H9 (cell line): ENCODE results near the gene SLC6A2. TPM values are rescaled to one million over a fixed set of nuclear protein-coding genes. Genes with fewer than 3 reads are reported as not detected.
A peak's percentile ranks its signal among the peaks of the same experiment; 100 is the strongest.

Source experiments
- DNase-seq: peaks from one replicate; pipeline ENCODE4 v3.0.0-alpha.2; 2017
- H2AFZ ChIP-seq: one replicate; pipeline ENCODE4 v1.6.1; 2013; ENCODE audit warnings: mild to moderate bottlenecking, low read length, control low read depth, moderate library complexity
- H2AK5ac ChIP-seq: 2 replicates; pipeline ENCODE4 v1.6.1; 2013; ENCODE audit warnings: low read length, control low read depth, mixed read lengths; ENCODE audit not compliant: insufficient read length
- H2BK120ac ChIP-seq: one replicate; pipeline ENCODE4 v1.6.1; 2013; ENCODE audit warnings: low read depth, mild to moderate bottlenecking, low read length, control low read depth, inconsistent platforms; ENCODE audit not compliant: poor library complexity, severe bottlenecking
- H2BK12ac ChIP-seq: 2 replicates; pipeline ENCODE4 v1.6.1; 2013; ENCODE audit warnings: low read length, control low read depth, mixed read lengths, low read depth; ENCODE audit not compliant: insufficient read length
- H2BK15ac ChIP-seq: 2 replicates; pipeline ENCODE4 v1.6.1; 2013; ENCODE audit warnings: low read depth, low read length, control low read depth
- H2BK20ac ChIP-seq: one replicate; pipeline ENCODE4 v1.6.1; 2013; ENCODE audit warnings: low read depth, mild to moderate bottlenecking, low read length, control low read depth, inconsistent platforms; ENCODE audit not compliant: poor library complexity, severe bottlenecking
- H2BK5ac ChIP-seq: 2 replicates; pipeline ENCODE4 v1.6.1; 2013; ENCODE audit warnings: low read length, control low read depth, mixed read lengths; ENCODE audit not compliant: insufficient read length
- H3K14ac ChIP-seq: 2 replicates; pipeline ENCODE4 v1.6.1; 2013; ENCODE audit warnings: low read length, control low read depth; ENCODE audit not compliant: insufficient read depth
- H3K18ac ChIP-seq: 2 replicates; pipeline ENCODE4 v1.6.1; 2013; ENCODE audit warnings: low read depth, mild to moderate bottlenecking, mixed read lengths, low read length, control low read depth; ENCODE audit not compliant: insufficient read length
- H3K23ac ChIP-seq: 2 replicates; pipeline ENCODE4 v1.6.1; 2013; ENCODE audit warnings: low read length, control low read depth, mixed read lengths, low read depth; ENCODE audit not compliant: insufficient read length
- H3K23me2 ChIP-seq: 2 replicates; pipeline ENCODE4 v1.6.1; 2013; ENCODE audit warnings: low read depth, mild to moderate bottlenecking, mixed read lengths, low read length, control low read depth; ENCODE audit not compliant: insufficient read length, poor library complexity, severe bottlenecking
- H3K27ac ChIP-seq: 2 replicates; pipeline ENCODE4 v1.5.1; 2013; ENCODE audit warnings: low read length, control low read depth, mixed read lengths, low read depth; ENCODE audit not compliant: insufficient read length
- H3K27me3 ChIP-seq: 2 replicates; pipeline ENCODE4 v1.6.1; 2013; ENCODE audit warnings: low read length, control low read depth, inconsistent platforms; ENCODE audit not compliant: insufficient read depth
- H3K4ac ChIP-seq: 2 replicates; pipeline ENCODE4 v1.6.1; 2013; ENCODE audit warnings: low read depth, mild to moderate bottlenecking, control low read depth, inconsistent platforms, low read length, moderate library complexity
- H3K4me1 ChIP-seq: 2 replicates; pipeline ENCODE4 v1.6.1; 2013; ENCODE audit warnings: low read length, control low read depth, inconsistent platforms; ENCODE audit not compliant: insufficient read depth
- H3K4me2 ChIP-seq: 2 replicates; pipeline ENCODE4 v1.6.1; 2013; ENCODE audit warnings: low read length, control low read depth, mixed read lengths; ENCODE audit not compliant: insufficient read length, insufficient read depth
- H3K56ac ChIP-seq: 2 replicates; pipeline ENCODE4 v1.6.1; 2013; ENCODE audit warnings: low read depth, mild to moderate bottlenecking, mixed read lengths, low read length, control low read depth; ENCODE audit not compliant: insufficient read length
- H3K79me1 ChIP-seq: 2 replicates; pipeline ENCODE4 v1.6.1; 2013; ENCODE audit warnings: low read depth, mild to moderate bottlenecking, moderate library complexity, low read length, control low read depth, inconsistent platforms; ENCODE audit not compliant: insufficient read depth, poor library complexity, severe bottlenecking
- H3K79me2 ChIP-seq: 2 replicates; pipeline ENCODE4 v1.6.1; 2013; ENCODE audit warnings: low read length, control low read depth, inconsistent platforms; ENCODE audit not compliant: insufficient read depth
- H3K9ac ChIP-seq: 2 replicates; pipeline ENCODE4 v1.6.1; 2013; ENCODE audit warnings: low read length, control low read depth, mixed read lengths; ENCODE audit not compliant: insufficient read length; ENCODE audit errors: extremely low read depth
- H3K9me3 ChIP-seq: one replicate; pipeline ENCODE4 v1.6.1; 2013; ENCODE audit warnings: low read depth, low read length, inconsistent platforms; ENCODE audit not compliant: control insufficient read depth
- H3T11ph ChIP-seq: one replicate; pipeline ENCODE4 v1.6.1; 2013; ENCODE audit warnings: mild to moderate bottlenecking, low read length, control low read depth, inconsistent platforms
- H4K20me1 ChIP-seq: one replicate; pipeline ENCODE4 v1.6.1; 2013; ENCODE audit not compliant: control insufficient read depth, insufficient read length, insufficient read depth
- H4K5ac ChIP-seq: 2 replicates; pipeline ENCODE4 v1.6.1; 2013; ENCODE audit warnings: low read depth, mild to moderate bottlenecking, mixed read lengths, low read length, control low read depth; ENCODE audit not compliant: insufficient read length
- H4K8ac ChIP-seq: replicated peaks from 2 replicates; pipeline ENCODE4 v1.6.1; 2013; ENCODE audit warnings: low read length, control low read depth, mixed read lengths, low read depth; ENCODE audit not compliant: insufficient read length
- H4K91ac ChIP-seq: 2 replicates; pipeline ENCODE4 v1.6.1; 2013; ENCODE audit warnings: low read depth, mild to moderate bottlenecking, moderate library complexity, mixed read lengths, low read length, control low read depth; ENCODE audit not compliant: insufficient read length
- H3K27ac Mint-ChIP-seq, 3 experiments: 2 replicates in 2 of 3; 3 replicates in 1 of 3; pipeline ENCODE4 v1.8.0; 2020 to 2021; ENCODE audit warnings: mixed read lengths in 3 of 3, mild to moderate bottlenecking in 1 of 3, moderate library complexity in 1 of 3
- H3K27me3 Mint-ChIP-seq: 2 replicates; pipeline ENCODE4 v1.8.0; 2021; ENCODE audit warnings: low read depth, mild to moderate bottlenecking, moderate library complexity, mixed read lengths
- H3K36me3 Mint-ChIP-seq, 3 experiments: 2 replicates in 2 of 3; 3 replicates in 1 of 3; pipeline ENCODE4 v1.8.0; 2020 to 2021; ENCODE audit warnings: low read depth in 3 of 3, mixed read lengths in 3 of 3; ENCODE audit not compliant: insufficient read depth in 1 of 3
- H3K4me1 Mint-ChIP-seq, 2 experiments: 2 replicates each; pipeline ENCODE4 v1.8.0; 2020; ENCODE audit warnings: mixed read lengths in 2 of 2
- H3K4me3 Mint-ChIP-seq, 2 experiments: 2 replicates in 1 of 2; 3 replicates in 1 of 2; pipeline ENCODE4 v1.8.0; 2020 to 2021; ENCODE audit warnings: mild to moderate bottlenecking in 2 of 2, mixed read lengths in 2 of 2, moderate library complexity in 1 of 2
- H3K9me3 Mint-ChIP-seq, 2 experiments: 2 replicates in 1 of 2; 3 replicates in 1 of 2; pipeline ENCODE4 v1.8.0; 2020; ENCODE audit warnings: mild to moderate bottlenecking in 2 of 2, mixed read lengths in 2 of 2, moderate library complexity in 1 of 2
- WGBS: extraction: QIAGEN DNeasy Blood & Tissue Kit; methylation state at CpG from one replicate; pipeline ENCODE4 v1.1.7; 2013; ENCODE audit warnings: missing lambda C conversion rate, low lambda C conversion rate, mixed read lengths; ENCODE audit not compliant: insufficient read length; ENCODE audit errors: extremely low coverage; 5-methylcytosine and 5-hydroxymethylcytosine counted together
- total RNA-seq: library from RNA; stranded (reverse); gene quantifications from 2 replicates; pipeline ENCODE4 v1.2.1, GENCODE V29; 2021
- TF ChIP-seq, protein P1 (sequence below): fragments of 200-600 bp; sonication (generic); conservative IDR thresholded peaks from 3 replicates; pipeline ENCODE4 v1.8.0; 2021; ENCODE audit warnings: antibody characterized with exemption, mild to moderate bottlenecking

SLC6A2 gene
- total RNA-seq, 1 experiment from 2014 or later = 0.24 TPM

DNA sequence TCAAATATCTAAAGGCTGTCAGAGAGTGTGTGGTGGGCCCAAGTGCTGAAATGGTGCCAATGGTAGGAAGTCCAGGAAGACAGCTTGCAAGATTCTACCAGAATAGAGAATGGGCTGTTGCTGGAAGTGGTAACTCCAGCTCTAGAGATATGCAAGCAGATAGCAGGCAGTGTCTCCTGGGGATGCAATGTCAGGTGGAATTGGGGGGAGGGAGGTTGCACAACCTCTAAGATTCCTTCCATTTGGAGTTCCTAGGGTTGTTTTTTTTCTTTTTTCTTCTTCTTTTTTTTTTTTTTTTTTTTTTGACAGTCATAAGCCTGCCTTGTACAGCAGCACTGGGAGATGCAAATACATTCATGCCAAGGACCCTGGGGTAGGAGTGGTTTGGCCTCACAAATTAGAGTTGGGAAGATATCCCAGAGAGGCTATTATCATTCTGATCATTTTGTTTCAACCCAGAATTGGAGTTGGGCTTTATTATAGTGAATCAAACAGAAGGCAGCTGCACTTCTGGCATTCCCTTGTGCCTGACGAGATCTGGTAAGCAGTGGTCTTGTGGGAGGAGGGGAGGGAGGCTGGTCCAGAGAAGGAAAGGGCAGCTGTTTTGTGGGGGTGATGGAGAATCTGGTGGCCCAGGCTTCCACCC lies 51.1 kb downstream of the SLC6A2 start:
- Mint-ChIP-seq H3K4me3 (no peak overlapping the region), H3K27ac (0 out of 7 replicates have a peak overlapping the region, but pooled peaks of 1 of the 3 experiments have one; percentile 15), H3K9me3 (no peaks in the 10 kb centered on the region; a peak in 1 of 5 replicates), H3K36me3 (no peaks in the 10 kb centered on the region), H3K27me3 (peaks cover 16% of the 10 kb centered on the region), H3K4me1 (peaks cover 0 to 4% of the 10 kb centered on the region in 2 experiments)
- H2BK15ac ChIP-seq = no peak overlapping the region
- H4K5ac ChIP-seq = no peak overlapping the region
- no peak overlapping the region for H3K18ac ChIP-seq
- H3K4me2 ChIP-seq = no peak overlapping the region
- H2BK12ac ChIP-seq = no peak overlapping the region
- no peak overlapping the region for H4K8ac ChIP-seq
- TF ChIP-seq, protein P1, sequence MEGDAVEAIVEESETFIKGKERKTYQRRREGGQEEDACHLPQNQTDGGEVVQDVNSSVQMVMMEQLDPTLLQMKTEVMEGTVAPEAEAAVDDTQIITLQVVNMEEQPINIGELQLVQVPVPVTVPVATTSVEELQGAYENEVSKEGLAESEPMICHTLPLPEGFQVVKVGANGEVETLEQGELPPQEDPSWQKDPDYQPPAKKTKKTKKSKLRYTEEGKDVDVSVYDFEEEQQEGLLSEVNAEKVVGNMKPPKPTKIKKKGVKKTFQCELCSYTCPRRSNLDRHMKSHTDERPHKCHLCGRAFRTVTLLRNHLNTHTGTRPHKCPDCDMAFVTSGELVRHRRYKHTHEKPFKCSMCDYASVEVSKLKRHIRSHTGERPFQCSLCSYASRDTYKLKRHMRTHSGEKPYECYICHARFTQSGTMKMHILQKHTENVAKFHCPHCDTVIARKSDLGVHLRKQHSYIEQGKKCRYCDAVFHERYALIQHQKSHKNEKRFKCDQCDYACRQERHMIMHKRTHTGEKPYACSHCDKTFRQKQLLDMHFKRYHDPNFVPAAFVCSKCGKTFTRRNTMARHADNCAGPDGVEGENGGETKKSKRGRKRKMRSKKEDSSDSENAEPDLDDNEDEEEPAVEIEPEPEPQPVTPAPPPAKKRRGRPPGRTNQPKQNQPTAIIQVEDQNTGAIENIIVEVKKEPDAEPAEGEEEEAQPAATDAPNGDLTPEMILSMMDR = no peak
- H3K27ac ChIP-seq = no peak overlapping the region
- no peaks in the 10 kb centered on the region; the same call in 1 of the 2 replicates for H3K4me1 ChIP-seq
- no peak overlapping the region for H3K14ac ChIP-seq
- H2BK120ac ChIP-seq = no peak overlapping the region
- no CpG with 5 or more reads among the region's 1 CpG for WGBS
- H2BK5ac ChIP-seq = no peak overlapping the region
- no peak overlapping the region for H2BK20ac ChIP-seq
- H3K9me3 ChIP-seq = no peaks in the 10 kb centered on the region
- H3T11ph ChIP-seq = no peak overlapping the region
- H3K27me3 ChIP-seq = no peaks in the 10 kb centered on the region
- H2AK5ac ChIP-seq = no peak overlapping the region
- DNase-seq = no peak
- no peak overlapping the region for H2AFZ ChIP-seq
- H3K56ac ChIP-seq = no peak overlapping the region
- no peak overlapping the region for H3K9ac ChIP-seq
- no peak overlapping the region for H3K4ac ChIP-seq
- no peak overlapping the region for H4K91ac ChIP-seq
- H3K79me1 ChIP-seq = no peaks in the 10 kb centered on the region
- no peak overlapping the region for H3K23ac ChIP-seq
- no peaks in the 10 kb centered on the region for H3K79me2 ChIP-seq
- H4K20me1 ChIP-seq = no peaks in the 10 kb centered on the region
- no peaks in the 10 kb centered on the region for H3K23me2 ChIP-seq
